ENCODE data around the gene RNASE1. TPM values are rescaled to one million over a fixed set of nuclear protein-coding genes. Genes with fewer than 3 reads are reported as not detected.

Gene RNASE1
- polyA plus RNA-seq, 1 donor (not counting 4 experiments of a cell fraction or from before 2014, with no cell fraction given), result 0.09 TPM

- Histone ChIP-seq H3K27me3 (ENCODE audit: control insufficient read depth, extremely low read depth, insufficient read depth, low read length) (no peaks in the 10 kb centered on the region), H2AFZ (ENCODE audit: control insufficient read depth, low read length) (no peak overlapping the region), H4K20me1 (ENCODE audit: control insufficient read depth, extremely low read depth, insufficient read depth, low read length) (no peaks in the 10 kb centered on the region), H3K4me3 (ENCODE audit: control insufficient read depth in 2 of 3, extremely low read depth in 1 of 3, insufficient read depth in 2 of 3, low read depth in 1 of 3, low read length in 3 of 3) (no peak overlapping the region), H3K9me3 (ENCODE audit: control insufficient read depth, low read depth, low read length) (peaks cover 4% of the 10 kb centered on the region), H3K9me1 (ENCODE audit: control insufficient read depth, extremely low read depth, insufficient read depth, low read length) (no peaks in the 10 kb centered on the region), H3K9ac (ENCODE audit: control insufficient read depth, extremely low read depth, insufficient read depth, low read length) (no peak overlapping the region), H3K79me2 (ENCODE audit: control insufficient read depth, insufficient read depth, low read length) (no peaks in the 10 kb centered on the region), H3K36me3 (ENCODE audit: control insufficient read depth in 2 of 2, extremely low read depth in 1 of 2, insufficient read depth in 2 of 2, low read length in 2 of 2) (no peaks in the 10 kb centered on the region), H3K27ac (ENCODE audit: control insufficient read depth, insufficient read depth, low read length) (no peak overlapping the region), H3K4me1 (ENCODE audit: control insufficient read depth, extremely low read depth, insufficient read depth, low read length) (no peaks in the 10 kb centered on the region), H3K4me2 (ENCODE audit: control insufficient read depth, extremely low read depth, insufficient read depth, low read depth, low read length) (no peak overlapping the region)
- dilution Hi-C loops (cut with MboI; ENCODE audit: extremely low pct_ligation_motif_present, low sequenced_read_pairs), result no loop called here
- no peak for TF ChIP-seq EZH2 (IDR thresholded peaks at IDR 0.05; ENCODE audit: low read length)
- TF ChIP-seq CTCF (optimal IDR thresholded peaks at IDR 0.05 in 1 of 3, IDR thresholded peaks at IDR 0.05 in 1 of 3, conservative IDR thresholded peaks at IDR 0.05 in 1 of 3; ENCODE audit: extremely low read depth in 1 of 3, insufficient read depth in 2 of 3, low read length in 3 of 3), result no peak
- FAIRE-seq (no peak), DNase-seq (ENCODE audit: low read depth, low spot score) (no peak)
Observed at GRCh38 chr14:20755037-20755436, 47.6 kb downstream of the RNASE1 start.

GRCh38 chr14:20754308-20754707 lies 48.3 kb downstream of the RNASE1 start:
- TF ChIP-seq CTCF (optimal IDR thresholded peaks at IDR 0.05 in 1 of 3, IDR thresholded peaks at IDR 0.05 in 1 of 3, conservative IDR thresholded peaks at IDR 0.05 in 1 of 3; ENCODE audit: extremely low read depth in 1 of 3, insufficient read depth in 2 of 3, low read length in 3 of 3) (no peak), EZH2 (IDR thresholded peaks at IDR 0.05; ENCODE audit: low read length) (no peak)
- DNase-seq (ENCODE audit: low read depth, low spot score), result no peak

More at GRCh38 chr14:20754308-20754707, 48.3 kb downstream of the RNASE1 start:
- no peaks in the 10 kb centered on the region for H3K36me3 ChIP-seq (ENCODE audit: control insufficient read depth in 2 of 2, extremely low read depth in 1 of 2, insufficient read depth in 2 of 2, low read length in 2 of 2)
- no peak for FAIRE-seq
- H3K27ac ChIP-seq (ENCODE audit: control insufficient read depth, insufficient read depth, low read length), result no peak overlapping the region
- no peak overlapping the region for H3K4me2 ChIP-seq (ENCODE audit: control insufficient read depth, extremely low read depth, insufficient read depth, low read depth, low read length)
- H2AFZ ChIP-seq (ENCODE audit: control insufficient read depth, low read length), result no peak overlapping the region
- no peaks in the 10 kb centered on the region for H3K4me1 ChIP-seq (ENCODE audit: control insufficient read depth, extremely low read depth, insufficient read depth, low read length)
- H3K27me3 ChIP-seq (ENCODE audit: control insufficient read depth, extremely low read depth, insufficient read depth, low read length), result no peaks in the 10 kb centered on the region
- no peaks in the 10 kb centered on the region for H3K9me1 ChIP-seq (ENCODE audit: control insufficient read depth, extremely low read depth, insufficient read depth, low read length)
- H4K20me1 ChIP-seq (ENCODE audit: control insufficient read depth, extremely low read depth, insufficient read depth, low read length), result no peaks in the 10 kb centered on the region
- H3K9ac ChIP-seq (ENCODE audit: control insufficient read depth, extremely low read depth, insufficient read depth, low read length), result no peak overlapping the region
- H3K4me3 ChIP-seq (ENCODE audit: control insufficient read depth in 2 of 3, extremely low read depth in 1 of 3, insufficient read depth in 2 of 3, low read depth in 1 of 3, low read length in 3 of 3), result no peak overlapping the region
- H3K79me2 ChIP-seq (ENCODE audit: control insufficient read depth, insufficient read depth, low read length), result no peaks in the 10 kb centered on the region
- peaks cover 4% of the 10 kb centered on the region for H3K9me3 ChIP-seq (ENCODE audit: control insufficient read depth, low read depth, low read length)
- dilution Hi-C loops (cut with MboI; ENCODE audit: extremely low pct_ligation_motif_present, low sequenced_read_pairs), result no loop called here
